Duodenal mucosa (tissue), 2 donors: ENCODE results near the gene DDIAS.
"Not testable (repeated sequence)": the region's sequence is repeated elsewhere in the genome, so short reads cannot be mapped to it uniquely, and the experiment has no call there.

ENCODE experiments used
- H3K27ac ChIP-seq: one replicate; pipeline ENCODE4 v1.7.0; 2013; ENCODE audit warnings: low read depth, low read length
- H3K27me3 ChIP-seq, 2 donors: one replicate each; pipeline ENCODE4 v1.7.0; 2013; ENCODE audit warnings: low read length in 2 of 2, control low read depth in 1 of 2; ENCODE audit not compliant: insufficient read depth in 2 of 2, control insufficient read depth in 1 of 2
- H3K36me3 ChIP-seq, 2 donors: one replicate each; pipeline ENCODE4 v1.7.0; 2013; ENCODE audit warnings: low read length in 2 of 2, control low read depth in 1 of 2; ENCODE audit not compliant: insufficient read depth in 2 of 2, control insufficient read depth in 1 of 2
- H3K4me1 ChIP-seq, 2 donors: one replicate each; pipeline ENCODE4 v1.7.0; 2013; ENCODE audit warnings: low read length in 2 of 2, control low read depth in 1 of 2; ENCODE audit not compliant: insufficient read depth in 2 of 2, control insufficient read depth in 1 of 2
- H3K4me3 ChIP-seq, 2 donors: one replicate each; pipeline ENCODE4 v1.7.0; 2013; ENCODE audit warnings: low read length in 2 of 2, low read depth in 1 of 2
- H3K9ac ChIP-seq, 2 donors: one replicate each; pipeline ENCODE4 v1.7.0; 2013; ENCODE audit warnings: low read length in 2 of 2, low read depth in 1 of 2
- H3K9me3 ChIP-seq, 2 donors: one replicate each; pipeline ENCODE4 v1.7.0; 2013; ENCODE audit warnings: low read length in 2 of 2, control low read depth in 1 of 2; ENCODE audit not compliant: control insufficient read depth in 1 of 2

DDIAS gene

DNA sequence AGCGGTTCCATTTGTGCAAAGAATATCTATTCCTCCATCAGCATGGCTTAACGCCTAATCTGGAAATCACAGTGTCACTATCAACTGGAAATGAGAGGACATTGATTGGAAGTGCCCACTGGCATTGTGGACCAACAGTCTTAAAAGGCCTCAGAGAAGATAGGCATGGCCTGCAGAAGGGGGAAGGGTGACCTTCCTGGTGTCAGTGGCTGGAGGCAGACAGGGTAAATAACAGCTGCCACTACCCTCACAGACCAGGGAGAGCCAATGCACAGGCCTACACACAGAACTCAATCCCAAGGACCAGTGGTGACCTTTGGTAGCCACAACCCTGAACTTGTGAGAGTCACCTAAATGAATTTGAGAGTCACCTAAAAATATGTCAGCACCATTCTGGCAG is 36.0 kb downstream of the DDIAS start:
- Histone ChIP-seq H3K36me3 (peaks cover 0 to 3% of the 10 kb centered on the region in 2 donors), H3K27ac (no peak overlapping the region), H3K9ac (no peak overlapping the region), H3K4me1 (no peaks in the 10 kb centered on the region), H3K9me3 (peaks cover 3 to 4% of the 10 kb centered on the region in 2 donors), H3K4me3 (no peak overlapping the region), H3K27me3 (no peaks in the 10 kb centered on the region)

DNA sequence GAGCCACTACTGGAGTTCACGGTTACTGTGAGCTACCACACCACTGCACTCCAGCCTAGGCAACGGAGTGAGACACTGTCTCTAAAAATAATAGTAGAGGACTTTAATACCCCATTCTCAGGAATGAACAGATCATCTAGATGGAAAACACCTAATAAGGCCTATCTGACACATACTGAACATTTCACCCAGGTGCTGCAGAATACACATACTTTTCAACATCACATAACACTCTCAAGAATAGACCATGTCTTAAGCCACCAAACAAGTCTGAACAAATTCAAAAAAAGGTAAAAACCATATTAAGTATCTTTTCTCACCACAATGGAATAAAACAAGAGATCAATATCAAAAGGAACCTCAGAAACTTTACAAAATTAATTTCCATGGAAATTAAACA is 37.9 kb downstream of the DDIAS start:
- Histone ChIP-seq H3K4me1 (no peaks in the 10 kb centered on the region), H3K27me3 (no peaks in the 10 kb centered on the region), H3K36me3 (peaks cover 0 to 3% of the 10 kb centered on the region in 2 donors), H3K9ac (no peak overlapping the region), H3K4me3 (no peak overlapping the region), H3K9me3 (peaks cover 5 to 8% of the 10 kb centered on the region in 2 donors), H3K27ac (no peak overlapping the region)

DNA sequence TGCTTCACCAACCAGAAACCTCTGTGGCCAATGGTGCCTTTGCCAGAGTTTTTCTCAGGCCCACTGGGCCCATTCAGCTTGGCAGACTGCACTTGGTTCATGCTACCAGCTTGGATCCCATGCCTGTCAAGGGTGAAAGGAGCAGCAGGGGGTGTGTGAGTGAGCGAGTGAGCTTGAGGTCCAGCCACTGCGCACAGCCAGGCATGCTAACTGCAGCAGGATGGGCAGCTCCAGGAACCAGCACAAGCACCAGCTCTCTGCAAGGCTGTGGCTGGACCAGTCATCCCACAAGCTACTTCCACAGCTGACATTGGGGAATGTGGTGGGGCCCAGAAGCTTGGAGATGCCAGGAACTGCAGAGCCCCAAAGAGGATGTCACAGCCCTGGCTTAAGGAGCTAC is 40.8 kb downstream of the DDIAS start:
- H3K36me3 ChIP-seq, result no peaks in the 10 kb centered on the region
- H3K27ac ChIP-seq, result no peak overlapping the region
- no peak overlapping the region for H3K9ac ChIP-seq
- H3K4me3 ChIP-seq, result no peak overlapping the region
- no peaks in the 10 kb centered on the region for H3K4me1 ChIP-seq
- H3K9me3 ChIP-seq, result peaks cover 5 to 8% of the 10 kb centered on the region in 2 donors
- no peaks in the 10 kb centered on the region for H3K27me3 ChIP-seq

DNA sequence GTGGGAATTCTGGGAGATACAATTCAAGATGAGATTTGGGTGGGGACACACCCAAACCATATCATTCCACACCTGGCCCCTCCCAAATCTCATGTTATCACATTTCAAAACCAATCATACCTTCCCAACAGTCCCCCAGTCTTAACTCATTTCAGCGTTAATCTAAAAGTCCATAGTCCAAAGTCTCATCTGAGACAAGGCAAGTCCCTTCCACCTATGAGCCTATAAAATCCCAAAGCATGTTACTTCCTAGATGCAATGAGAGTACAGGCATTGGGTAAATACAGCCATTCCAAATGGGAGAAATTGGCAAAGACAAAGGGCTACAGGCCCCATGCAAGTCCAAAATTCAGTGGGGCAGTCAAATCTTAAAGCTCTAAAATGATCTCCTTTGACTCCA is 41.9 kb downstream of the DDIAS start:
- not testable (repeated sequence) for H3K27ac ChIP-seq, H3K27me3 ChIP-seq, H3K9ac ChIP-seq, H3K4me1 ChIP-seq, H3K4me3 ChIP-seq, H3K36me3 ChIP-seq, H3K9me3 ChIP-seq

DNA sequence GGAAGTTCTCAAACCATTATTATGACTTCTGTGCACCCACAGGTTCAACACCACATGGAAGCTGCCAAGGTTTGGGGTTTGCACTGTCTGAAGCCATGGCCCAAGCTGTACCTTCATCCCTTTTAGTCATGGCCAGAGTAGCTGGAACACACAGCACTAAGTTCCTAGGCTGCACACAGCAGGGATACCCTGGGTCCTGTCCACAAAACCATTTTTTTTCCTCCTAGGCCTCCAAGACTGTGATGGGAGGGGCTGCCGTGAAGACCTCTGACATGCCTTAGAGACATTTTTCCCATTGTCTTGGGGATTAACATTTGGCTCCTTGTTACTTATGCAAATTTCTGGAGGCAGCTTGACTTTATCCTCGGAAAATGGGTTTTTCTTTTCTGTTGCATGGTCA is 42.7 kb downstream of the DDIAS start:
- no peak overlapping the region for H3K4me3 ChIP-seq
- peaks cover 5 to 8% of the 10 kb centered on the region in 2 donors for H3K9me3 ChIP-seq
- H3K4me1 ChIP-seq, result no peaks in the 10 kb centered on the region

DNA sequence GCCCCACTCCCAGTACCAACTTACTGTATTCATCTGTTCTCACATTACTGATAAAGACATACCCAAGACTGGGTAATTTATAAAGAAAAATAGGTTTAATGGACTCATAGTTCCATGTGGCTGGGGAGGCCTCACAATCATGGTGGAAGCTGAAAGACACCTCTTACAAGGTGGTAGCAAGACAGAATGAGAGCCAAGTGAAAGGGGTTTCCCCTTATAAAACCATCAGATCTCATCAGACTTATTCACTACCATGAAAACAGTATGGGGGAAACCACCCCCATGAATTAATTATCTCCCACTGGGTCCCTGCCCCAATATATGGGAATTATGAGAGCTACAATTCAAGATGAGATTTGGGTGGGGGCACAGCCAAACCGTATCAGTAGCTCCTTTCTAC is 43.5 kb downstream of the DDIAS start:
- H3K27ac ChIP-seq, H3K9me3 ChIP-seq, H3K9ac ChIP-seq, H3K27me3 ChIP-seq, H3K36me3 ChIP-seq, H3K4me1 ChIP-seq, H3K4me3 ChIP-seq: not testable (repeated sequence)

More for the DNA sequence above, 42.7 kb downstream of the DDIAS start:
- no peaks in the 10 kb centered on the region for H3K36me3 ChIP-seq
- H3K27ac ChIP-seq, result no peak overlapping the region
- no peak overlapping the region for H3K9ac ChIP-seq
- no peaks in the 10 kb centered on the region for H3K27me3 ChIP-seq

DNA sequence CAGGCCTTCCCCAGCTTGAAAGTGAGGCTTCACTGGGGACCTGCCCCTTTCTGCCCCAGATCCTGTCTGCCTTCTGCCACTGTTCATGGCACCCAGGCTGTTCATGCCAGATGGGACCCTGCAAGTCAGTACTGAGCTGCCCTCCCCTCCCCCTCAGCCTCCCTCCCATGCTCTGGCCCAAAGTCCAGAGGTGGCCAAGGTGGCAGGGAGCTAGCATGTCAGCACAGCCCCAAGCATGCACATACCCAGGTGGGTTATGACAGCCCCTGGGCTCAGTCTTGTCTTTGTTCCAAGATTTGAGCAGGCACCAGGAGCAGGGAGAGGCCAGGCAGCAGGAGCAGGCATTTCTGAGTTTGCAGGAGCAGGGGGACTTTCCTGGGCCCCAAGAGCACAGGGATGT is 44.1 kb downstream of the DDIAS start:
- Histone ChIP-seq H3K27ac (no peak overlapping the region), H3K9ac (no peak overlapping the region), H3K4me1 (no peaks in the 10 kb centered on the region), H3K27me3 (no peaks in the 10 kb centered on the region), H3K36me3 (no peaks in the 10 kb centered on the region), H3K4me3 (no peak overlapping the region), H3K9me3 (peaks cover 5 to 8% of the 10 kb centered on the region in 2 donors)

DNA sequence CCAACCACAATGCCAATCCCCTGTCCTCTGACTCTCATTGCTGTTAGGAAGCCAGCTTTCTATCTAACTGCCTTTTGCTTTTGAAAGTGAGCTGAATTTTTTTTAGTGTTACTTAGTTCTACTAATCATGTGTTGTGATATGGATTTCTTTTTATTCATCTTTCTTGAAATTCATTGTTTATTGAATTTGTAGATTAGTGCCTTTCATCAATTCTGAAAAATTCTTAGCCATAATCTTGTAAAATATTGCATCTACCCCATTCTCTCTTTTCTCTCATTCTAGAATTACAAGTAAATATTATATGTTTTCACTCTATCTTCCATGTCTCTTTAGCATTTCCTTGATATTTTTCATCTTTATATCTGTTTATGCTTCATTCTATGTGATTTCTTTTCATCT is 47.8 kb downstream of the DDIAS start:
- Histone ChIP-seq H3K9ac (no peak overlapping the region), H3K36me3 (no peaks in the 10 kb centered on the region), H3K4me1 (no peaks in the 10 kb centered on the region), H3K27ac (no peak overlapping the region), H3K9me3 (no peaks in the 10 kb centered on the region), H3K27me3 (no peaks in the 10 kb centered on the region), H3K4me3 (no peak overlapping the region)

DNA sequence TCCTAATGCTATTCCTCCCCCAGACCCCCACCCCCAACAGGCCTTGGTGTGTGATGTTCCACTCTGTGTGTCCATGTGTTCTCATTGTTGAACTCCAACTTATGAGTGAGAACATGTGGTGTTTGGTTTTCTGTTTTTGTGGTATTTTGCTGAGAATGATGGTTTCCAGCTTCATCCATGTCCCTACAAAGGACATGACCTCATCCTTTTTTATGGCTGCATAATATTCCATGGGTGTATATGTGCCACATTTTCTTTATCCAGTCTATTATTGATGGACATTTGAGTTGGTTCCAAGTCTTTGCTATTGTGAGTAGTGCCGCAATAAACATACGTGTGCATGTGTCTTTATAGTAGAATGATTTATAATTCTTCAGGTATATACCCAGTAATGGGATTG is 49.0 kb downstream of the DDIAS start:
- not testable (repeated sequence) for H3K9ac ChIP-seq, H3K36me3 ChIP-seq, H3K27ac ChIP-seq, H3K4me3 ChIP-seq, H3K9me3 ChIP-seq, H3K27me3 ChIP-seq, H3K4me1 ChIP-seq

DNA sequence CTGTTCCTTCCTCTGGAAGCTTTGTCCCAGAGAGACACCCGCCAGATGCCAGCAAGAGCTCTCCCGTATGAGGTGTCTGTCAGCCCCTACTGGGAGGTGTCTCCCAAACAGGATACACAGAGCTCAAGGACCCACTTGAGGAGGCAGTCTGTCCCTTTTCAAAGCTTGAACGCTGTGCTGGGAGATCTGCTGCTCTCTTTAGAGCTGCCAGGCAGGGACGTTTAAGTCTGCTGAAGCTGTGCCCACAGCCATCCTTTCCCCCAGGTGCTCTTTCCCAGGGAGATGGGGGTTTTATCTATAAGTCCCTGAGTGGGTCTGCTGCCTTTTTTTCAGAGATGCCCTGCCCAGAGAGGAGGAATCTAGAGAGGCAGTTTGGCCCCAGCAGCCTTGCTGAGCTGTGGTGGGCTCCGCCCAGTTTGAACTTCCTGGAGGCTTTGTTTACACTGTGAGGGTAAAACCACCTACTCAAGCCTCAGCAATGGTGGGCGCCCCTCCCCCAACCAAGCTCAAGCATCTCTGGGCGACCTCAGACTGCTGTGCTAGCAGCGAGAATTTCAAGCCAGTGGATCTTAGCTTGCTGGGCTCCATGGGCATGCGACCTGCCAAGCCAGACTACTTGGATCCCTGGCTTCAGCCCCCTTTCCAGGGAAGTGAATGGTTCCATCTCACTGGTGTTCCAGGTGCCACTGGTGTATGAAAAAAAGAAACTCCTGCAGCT is 54.4 kb downstream of the DDIAS start:
- not testable (repeated sequence) for H3K4me1 ChIP-seq, H3K27ac ChIP-seq, H3K9me3 ChIP-seq, H3K27me3 ChIP-seq, H3K4me3 ChIP-seq, H3K36me3 ChIP-seq
- H3K9ac ChIP-seq, result peak overlapping the region in 1 of 2 donors; percentile 12
